HepG2 (cell line): ENCODE measurements around the gene STX1B. TPM values are rescaled to one million over a fixed set of nuclear protein-coding genes. Genes with fewer than 3 reads are reported as not detected.

ENCODE experiments used
- GATAD1 ChIP-seq: IDR thresholded peaks from 2 replicates; pipeline ENCODE4 v1.6.1; 2016; ENCODE audit warnings: missing genetic modification reagents, missing compliant biosample characterization
- HIVEP1 ChIP-seq: sonication (generic); formaldehyde crosslinking; IDR thresholded peaks from 2 replicates; pipeline ENCODE4 v1.4.0; 2020; ENCODE audit warnings: mild to moderate bottlenecking, missing genetic modification reagents
- HNRNPH1 ChIP-seq: fragments of 200-400 bp; formaldehyde crosslinking; optimal IDR thresholded peaks from 2 replicates; pipeline ENCODE3; 2017; ENCODE audit warnings: mild to moderate bottlenecking, low read depth, low read length
- HNRNPLL ChIP-seq: fragments of 200-400 bp; formaldehyde crosslinking; IDR thresholded peaks from 2 replicates; pipeline ENCODE4 v1.6.1; 2017; ENCODE audit warnings: mild to moderate bottlenecking, low read depth, low read length; ENCODE audit not compliant: poor library complexity, severe bottlenecking
- IRF2 ChIP-seq: IDR thresholded peaks from 2 replicates; pipeline ENCODE4 v1.6.1; 2018; ENCODE audit warnings: missing genetic modification reagents, missing compliant biosample characterization
- NFKB2 ChIP-seq: sonication (generic); formaldehyde crosslinking; IDR thresholded peaks from 2 replicates; pipeline ENCODE4 v1.4.0; 2020; ENCODE audit warnings: missing genetic modification reagents, borderline replicate concordance
- RFX5 ChIP-seq: IDR thresholded peaks from 2 replicates; pipeline ENCODE4 v1.6.1; 2011; ENCODE audit warnings: low read depth, low read length, improper control_type of control experiment
- RNF2 ChIP-seq: fragments of 450-650 bp; conservative IDR thresholded peaks from 2 replicates; pipeline ENCODE4 v1.6.1; 2016; ENCODE audit warnings: low read depth
- SETDB1 ChIP-seq: sonication (generic); formaldehyde crosslinking; IDR thresholded peaks from 2 replicates; pipeline ENCODE4 v1.5.1; 2020; ENCODE audit warnings: missing genetic modification reagents, mild to moderate bottlenecking, borderline replicate concordance
- THAP11 ChIP-seq: IDR thresholded peaks from 2 replicates; pipeline ENCODE4 v1.6.1; 2016; ENCODE audit warnings: missing biosample characterization, missing genetic modification reagents
- ZNF773 ChIP-seq: sonication (generic); formaldehyde crosslinking; IDR thresholded peaks from 2 replicates; pipeline ENCODE4 v1.4.0; 2020; ENCODE audit warnings: missing genetic modification reagents, borderline replicate concordance
- ZNF780A ChIP-seq: sonication (generic); formaldehyde crosslinking; IDR thresholded peaks from 2 replicates; pipeline ENCODE4 v1.8.0; 2022; ENCODE audit warnings: mild to moderate bottlenecking, missing genetic modification reagents, moderate library complexity
- ZNF792 ChIP-seq: IDR thresholded peaks from 2 replicates; pipeline ENCODE4 v1.6.1; 2016
- polyA plus RNA-seq, 8 experiments: library from polyadenylated mRNA; depleted of rRNA in 3 of 8; stranded (reverse) in 7 of 8; unstranded in 1 of 8; fragments of >200 nt; fragmentation: Illumina TruSeq in 4 of 8; extraction: Trizol in 4 of 8; gene quantifications; 2 replicates each; pipeline versions ENCODE4 v1.2.1 to v1.2.3, GENCODE V29; 2011 to 2016; ENCODE audit warnings: low read depth in 4 of 8, missing spikeins in 1 of 8, mixed read lengths in 1 of 8; ENCODE audit not compliant: insufficient read depth in 1 of 8
- total RNA-seq, 5 experiments: library from RNA; depleted of rRNA; stranded (reverse); fragments of >200 nt; fragmentation: Illumina TruSeq; extraction: Trizol; gene quantifications; 2 replicates each; pipeline ENCODE4 v1.2.3, GENCODE V29; 2016; ENCODE audit warnings: low read depth in 1 of 5
- TF ChIP-seq, protein P1 (sequence below): sonication (generic); formaldehyde crosslinking; IDR thresholded peaks from 2 replicates; pipeline ENCODE4 v1.4.0; 2020; ENCODE audit warnings: mild to moderate bottlenecking, missing genetic modification reagents
- TF ChIP-seq, protein P2 (sequence below), 2 experiments: fragments of 450-650 bp in 1 of 2; sonication (generic) in 1 of 2; formaldehyde crosslinking in 1 of 2; IDR thresholded peaks; 2 replicates each; pipeline versions ENCODE4 v1.6.1 to v1.8.0; 2016 to 2022; ENCODE audit warnings: antibody characterized with exemption in 1 of 2, mild to moderate bottlenecking in 1 of 2, missing genetic modification reagents in 1 of 2

STX1B gene
- total and polyA plus RNA-seq, 2 of the 13 experiments (the other 11 are each of a cell fraction or from before 2014, with no cell fraction given): 2.1 to 3.0 TPM

DNA sequence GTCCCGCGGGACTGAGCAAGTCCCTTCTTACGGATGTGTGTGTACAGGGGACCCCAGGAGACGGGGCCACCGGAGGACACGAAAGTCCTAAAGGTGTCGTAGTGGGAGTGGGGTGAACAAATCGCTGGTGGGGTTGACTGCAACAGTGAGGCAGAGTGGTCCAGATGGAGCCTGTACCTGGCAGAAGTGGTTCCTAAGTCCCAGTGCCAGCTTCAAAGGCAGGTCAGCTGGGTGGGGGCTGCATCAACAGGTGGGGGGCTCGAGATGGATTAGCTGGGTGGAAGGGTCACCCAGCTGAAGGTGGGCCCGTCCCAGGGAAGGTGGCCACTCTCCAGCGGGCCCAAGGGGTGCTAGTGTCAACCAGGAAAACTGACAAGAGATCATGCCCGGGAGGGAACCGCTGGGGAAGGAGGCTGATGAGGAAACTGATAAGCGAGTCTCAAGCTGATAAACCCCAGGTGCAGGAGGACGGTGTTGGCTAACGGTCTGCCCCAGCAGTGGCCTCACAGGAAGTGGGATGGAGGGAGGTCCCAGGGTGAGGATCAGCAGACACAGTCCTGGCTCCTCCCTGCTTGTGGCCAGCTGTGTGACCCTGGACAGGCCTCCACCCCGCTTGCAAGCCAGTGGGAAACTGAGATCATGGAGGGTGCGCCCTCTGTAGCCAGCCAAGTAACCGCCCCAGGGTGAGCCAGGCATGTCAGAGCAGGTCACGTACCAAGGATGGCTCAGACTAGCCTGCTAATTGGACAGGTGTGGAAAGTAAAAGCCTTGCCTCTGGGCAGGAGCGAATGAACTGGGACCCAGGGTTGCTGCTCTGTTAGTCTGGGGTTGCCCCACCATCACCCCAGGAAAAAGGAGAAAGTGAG lies 60.6 kb downstream of the STX1B start (continued):
- TF ChIP-seq, protein P1, sequence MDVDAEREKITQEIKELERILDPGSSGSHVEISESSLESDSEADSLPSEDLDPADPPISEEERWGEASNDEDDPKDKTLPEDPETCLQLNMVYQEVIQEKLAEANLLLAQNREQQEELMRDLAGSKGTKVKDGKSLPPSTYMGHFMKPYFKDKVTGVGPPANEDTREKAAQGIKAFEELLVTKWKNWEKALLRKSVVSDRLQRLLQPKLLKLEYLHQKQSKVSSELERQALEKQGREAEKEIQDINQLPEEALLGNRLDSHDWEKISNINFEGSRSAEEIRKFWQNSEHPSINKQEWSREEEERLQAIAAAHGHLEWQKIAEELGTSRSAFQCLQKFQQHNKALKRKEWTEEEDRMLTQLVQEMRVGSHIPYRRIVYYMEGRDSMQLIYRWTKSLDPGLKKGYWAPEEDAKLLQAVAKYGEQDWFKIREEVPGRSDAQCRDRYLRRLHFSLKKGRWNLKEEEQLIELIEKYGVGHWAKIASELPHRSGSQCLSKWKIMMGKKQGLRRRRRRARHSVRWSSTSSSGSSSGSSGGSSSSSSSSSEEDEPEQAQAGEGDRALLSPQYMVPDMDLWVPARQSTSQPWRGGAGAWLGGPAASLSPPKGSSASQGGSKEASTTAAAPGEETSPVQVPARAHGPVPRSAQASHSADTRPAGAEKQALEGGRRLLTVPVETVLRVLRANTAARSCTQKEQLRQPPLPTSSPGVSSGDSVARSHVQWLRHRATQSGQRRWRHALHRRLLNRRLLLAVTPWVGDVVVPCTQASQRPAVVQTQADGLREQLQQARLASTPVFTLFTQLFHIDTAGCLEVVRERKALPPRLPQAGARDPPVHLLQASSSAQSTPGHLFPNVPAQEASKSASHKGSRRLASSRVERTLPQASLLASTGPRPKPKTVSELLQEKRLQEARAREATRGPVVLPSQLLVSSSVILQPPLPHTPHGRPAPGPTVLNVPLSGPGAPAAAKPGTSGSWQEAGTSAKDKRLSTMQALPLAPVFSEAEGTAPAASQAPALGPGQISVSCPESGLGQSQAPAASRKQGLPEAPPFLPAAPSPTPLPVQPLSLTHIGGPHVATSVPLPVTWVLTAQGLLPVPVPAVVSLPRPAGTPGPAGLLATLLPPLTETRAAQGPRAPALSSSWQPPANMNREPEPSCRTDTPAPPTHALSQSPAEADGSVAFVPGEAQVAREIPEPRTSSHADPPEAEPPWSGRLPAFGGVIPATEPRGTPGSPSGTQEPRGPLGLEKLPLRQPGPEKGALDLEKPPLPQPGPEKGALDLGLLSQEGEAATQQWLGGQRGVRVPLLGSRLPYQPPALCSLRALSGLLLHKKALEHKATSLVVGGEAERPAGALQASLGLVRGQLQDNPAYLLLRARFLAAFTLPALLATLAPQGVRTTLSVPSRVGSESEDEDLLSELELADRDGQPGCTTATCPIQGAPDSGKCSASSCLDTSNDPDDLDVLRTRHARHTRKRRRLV (CRISPR knock-in tag): no peak
- TF ChIP-seq HNRNPLL (peak; percentile 25), GATAD1 (peak; percentile 76; the same call in 1 of the 2 replicates), ZNF780A (CRISPR knock-in tag) (peak; percentile 46; the same call in 1 of the 2 replicates), THAP11 (CRISPR knock-in tag) (peak; percentile 88), IRF2 (CRISPR knock-in tag) (peak; percentile 92), HNRNPH1 (peak; percentile 41), ZNF792 (CRISPR knock-in tag) (peak; percentile 99), RNF2 (no peak), NFKB2 (CRISPR knock-in tag) (peak; percentile 61; the same call in 1 of the 2 replicates), RFX5 (0 out of 2 replicates have a peak, but pooled peaks have one; percentile 40), HIVEP1 (CRISPR knock-in tag) (peak; percentile 90; the same call in 1 of the 2 replicates), SETDB1 (CRISPR knock-in tag) (no peak), ZNF773 (no peak; the same call in 1 of the 2 replicates)
- TF ChIP-seq, protein P2, sequence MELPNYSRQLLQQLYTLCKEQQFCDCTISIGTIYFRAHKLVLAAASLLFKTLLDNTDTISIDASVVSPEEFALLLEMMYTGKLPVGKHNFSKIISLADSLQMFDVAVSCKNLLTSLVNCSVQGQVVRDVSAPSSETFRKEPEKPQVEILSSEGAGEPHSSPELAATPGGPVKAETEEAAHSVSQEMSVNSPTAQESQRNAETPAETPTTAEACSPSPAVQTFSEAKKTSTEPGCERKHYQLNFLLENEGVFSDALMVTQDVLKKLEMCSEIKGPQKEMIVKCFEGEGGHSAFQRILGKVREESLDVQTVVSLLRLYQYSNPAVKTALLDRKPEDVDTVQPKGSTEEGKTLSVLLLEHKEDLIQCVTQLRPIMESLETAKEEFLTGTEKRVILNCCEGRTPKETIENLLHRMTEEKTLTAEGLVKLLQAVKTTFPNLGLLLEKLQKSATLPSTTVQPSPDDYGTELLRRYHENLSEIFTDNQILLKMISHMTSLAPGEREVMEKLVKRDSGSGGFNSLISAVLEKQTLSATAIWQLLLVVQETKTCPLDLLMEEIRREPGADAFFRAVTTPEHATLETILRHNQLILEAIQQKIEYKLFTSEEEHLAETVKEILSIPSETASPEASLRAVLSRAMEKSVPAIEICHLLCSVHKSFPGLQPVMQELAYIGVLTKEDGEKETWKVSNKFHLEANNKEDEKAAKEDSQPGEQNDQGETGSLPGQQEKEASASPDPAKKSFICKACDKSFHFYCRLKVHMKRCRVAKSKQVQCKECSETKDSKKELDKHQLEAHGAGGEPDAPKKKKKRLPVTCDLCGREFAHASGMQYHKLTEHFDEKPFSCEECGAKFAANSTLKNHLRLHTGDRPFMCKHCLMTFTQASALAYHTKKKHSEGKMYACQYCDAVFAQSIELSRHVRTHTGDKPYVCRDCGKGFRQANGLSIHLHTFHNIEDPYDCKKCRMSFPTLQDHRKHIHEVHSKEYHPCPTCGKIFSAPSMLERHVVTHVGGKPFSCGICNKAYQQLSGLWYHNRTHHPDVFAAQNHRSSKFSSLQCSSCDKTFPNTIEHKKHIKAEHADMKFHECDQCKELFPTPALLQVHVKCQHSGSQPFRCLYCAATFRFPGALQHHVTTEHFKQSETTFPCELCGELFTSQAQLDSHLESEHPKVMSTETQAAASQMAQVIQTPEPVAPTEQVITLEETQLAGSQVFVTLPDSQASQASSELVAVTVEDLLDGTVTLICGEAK (IDR thresholded peaks at IDR 0.05): no peak
- TF ChIP-seq, protein P2 (CRISPR knock-in tag; IDR thresholded peaks at IDR 0.05): peak; percentile 48
